HG03460 (cell line): Measurements from ENCODE around the gene CXCL17.

Experiments used
- ATAC-seq: cut with Tn5 transposase; IDR thresholded peaks from one replicate; pipeline ENCODE4 v1.9.1; 2021; ENCODE audit not compliant: unreplicated experiment

Gene CXCL17

DNA sequence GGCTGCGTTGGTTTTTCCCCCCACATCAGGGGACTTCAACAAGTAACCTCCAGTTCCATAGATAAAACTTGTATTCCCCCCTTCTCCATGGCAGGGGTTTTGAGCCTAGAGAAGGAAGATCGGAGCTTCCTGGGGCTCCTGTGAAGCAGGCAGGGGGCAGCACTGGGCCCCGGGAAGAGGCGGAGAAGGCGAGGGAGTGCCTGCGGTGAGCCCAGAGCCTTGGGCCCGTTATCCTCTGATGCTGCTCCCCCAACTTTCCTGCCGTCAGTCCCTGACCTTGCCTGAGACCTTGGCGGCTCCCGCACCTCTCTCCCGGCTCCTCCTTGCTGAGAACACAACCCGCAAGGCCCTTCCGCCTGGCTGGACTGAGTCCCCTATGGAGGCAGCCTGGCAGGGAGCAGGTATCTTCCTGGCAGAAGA lies 18.0 kb downstream of the CXCL17 start:
- no peak for ATAC-seq

DNA sequence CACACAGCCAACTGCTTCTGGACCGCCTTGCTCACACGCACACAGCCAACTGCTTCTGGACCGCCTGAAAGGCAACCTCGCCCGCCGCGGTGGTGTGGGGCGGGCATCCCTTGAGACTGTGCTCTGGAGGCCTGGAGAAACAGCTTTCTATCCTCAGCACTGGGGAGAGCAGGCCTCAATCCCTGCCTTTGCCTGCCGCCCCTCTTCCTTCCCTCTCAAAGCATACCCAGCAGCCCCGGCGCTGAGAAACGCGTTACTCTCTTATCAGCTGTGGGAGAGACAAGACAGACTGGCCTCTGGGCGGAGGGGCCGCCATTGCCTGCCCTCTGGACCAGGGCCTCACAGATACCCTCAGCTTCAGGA lies 18.4 kb downstream of the CXCL17 start:
- no peak for ATAC-seq

DNA sequence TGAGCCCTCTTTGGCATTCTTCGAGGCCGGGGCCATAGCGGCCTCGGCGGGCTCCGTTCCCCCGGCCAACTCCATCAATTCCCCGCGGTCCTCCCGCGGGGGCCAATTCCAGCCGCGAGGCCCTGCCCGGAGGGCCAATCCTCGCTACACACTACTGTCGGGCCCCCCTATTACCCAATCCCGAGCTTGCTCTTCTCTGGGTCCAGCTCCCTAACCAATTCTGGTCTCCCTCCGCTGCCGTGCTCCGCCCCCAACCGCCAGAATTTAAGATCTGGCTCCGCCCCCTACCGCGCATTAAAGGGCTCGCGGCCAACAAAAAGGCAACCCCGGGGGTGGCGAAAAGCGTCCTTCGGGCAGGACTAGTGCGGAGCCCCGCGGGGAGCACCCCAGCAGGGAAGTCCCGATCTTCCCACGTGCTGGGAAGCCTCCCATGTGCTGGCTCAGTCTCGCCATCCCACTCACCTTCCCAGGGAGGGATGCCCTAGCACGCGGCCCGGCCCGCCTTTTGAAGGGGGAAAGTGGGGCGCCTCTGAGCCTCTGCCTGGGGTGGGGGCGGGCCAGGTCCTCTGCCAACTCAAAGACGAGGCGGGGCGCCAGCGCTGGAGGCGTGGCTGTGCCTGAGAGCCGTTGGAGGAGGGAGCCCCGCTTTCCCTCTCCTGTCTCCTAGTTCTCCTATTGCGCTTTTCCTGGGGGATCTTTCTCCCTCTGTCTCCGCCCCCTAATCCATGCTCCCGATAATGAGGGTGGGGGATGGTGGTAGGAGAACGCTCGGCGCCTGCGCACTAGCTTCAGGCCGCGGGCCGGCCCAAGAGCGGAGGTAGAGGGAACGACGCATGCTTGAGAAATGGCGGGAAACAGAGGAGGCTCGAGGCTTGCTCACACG lies 19.0 kb downstream of the CXCL17 start:
- peak; percentile 83 for ATAC-seq

DNA sequence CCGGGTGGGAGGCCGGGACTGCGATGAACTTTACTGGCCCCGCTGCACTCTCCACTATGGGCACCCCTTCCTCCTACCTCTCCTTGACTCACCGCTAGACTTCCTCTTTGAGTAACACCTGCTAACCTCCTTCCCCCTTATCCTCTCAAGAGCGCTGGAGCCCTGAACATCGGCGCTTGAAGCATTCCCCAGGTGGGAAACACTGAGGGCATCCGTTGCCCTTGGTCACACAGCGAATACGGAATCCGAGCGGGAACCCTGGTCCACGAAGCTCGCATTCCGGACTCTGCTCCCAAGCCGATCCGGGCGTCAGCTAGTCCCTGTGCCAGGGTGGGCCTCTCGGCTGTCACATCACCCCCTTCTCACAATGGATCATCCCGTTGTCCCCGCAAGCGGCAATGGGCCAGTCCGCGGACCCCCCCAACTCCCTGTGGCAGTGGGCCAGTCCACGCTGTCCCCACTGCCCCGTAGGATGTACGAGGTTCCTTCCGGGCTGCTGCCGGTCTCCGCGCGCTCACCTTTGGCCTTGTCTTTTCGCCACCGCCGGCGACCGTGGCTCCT lies 19.8 kb downstream of the CXCL17 start:
- peak; percentile 29 for ATAC-seq

DNA sequence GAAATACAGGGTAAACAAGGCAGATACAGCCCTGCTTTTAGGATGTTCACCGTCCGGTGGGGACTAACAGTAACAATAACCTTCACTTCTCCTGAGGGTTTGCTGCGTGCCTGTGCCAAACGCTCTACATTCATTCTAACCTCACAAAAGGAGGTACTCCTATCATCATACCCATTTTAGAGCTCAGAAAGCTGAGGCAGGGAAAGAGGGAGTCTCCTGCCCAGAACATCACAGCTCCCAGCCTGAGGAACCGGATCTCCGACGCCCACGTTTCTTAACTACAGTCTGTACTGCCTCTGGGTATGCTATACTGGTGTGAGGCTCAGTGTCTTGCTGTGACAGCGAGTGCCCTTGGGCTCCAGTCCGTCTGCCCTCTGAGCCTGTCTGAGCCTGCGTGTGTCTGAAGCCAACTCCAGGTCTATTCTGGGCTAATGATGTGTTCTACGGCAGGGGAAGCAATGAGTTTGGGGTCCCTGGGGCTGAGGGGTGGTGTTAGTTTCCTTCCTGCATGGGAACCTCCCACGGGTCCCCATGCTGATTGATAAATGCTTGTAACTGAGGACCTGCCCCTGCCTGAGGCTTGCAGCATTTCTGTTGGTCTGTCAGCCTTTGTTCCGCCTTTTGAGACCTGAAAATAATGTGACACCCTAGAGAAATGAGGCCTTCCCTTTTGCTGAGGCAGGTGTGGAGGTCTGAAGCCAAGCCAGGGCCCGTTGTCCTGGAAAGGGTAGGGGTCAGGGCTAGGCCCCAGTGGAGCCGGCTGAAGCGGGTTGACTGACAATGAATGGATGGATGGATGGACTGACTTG lies 20.4 kb downstream of the CXCL17 start:
- ATAC-seq, result peak; percentile 14

DNA sequence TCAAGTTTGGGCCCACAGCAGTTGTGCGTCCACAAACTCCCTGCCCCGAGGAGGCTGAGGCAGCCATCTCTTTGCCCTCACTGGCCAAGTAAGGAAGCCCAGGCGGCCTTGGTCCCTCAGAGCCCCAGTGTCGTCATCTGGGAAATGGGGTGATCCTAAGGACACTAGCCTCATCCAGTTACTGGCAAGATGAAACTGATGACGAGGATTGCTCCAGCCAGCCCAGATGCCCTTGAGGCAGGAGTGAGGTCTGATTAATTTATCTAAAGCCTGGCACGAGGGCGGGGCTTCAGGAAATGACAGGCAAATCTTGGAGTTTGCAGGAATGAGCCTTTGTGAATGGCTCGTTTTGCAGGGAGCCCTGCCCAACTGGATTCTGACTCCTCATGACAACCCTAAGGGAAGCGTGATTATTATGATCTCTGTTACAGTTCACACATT lies 21.1 kb downstream of the CXCL17 start:
- ATAC-seq, result no peak

DNA sequence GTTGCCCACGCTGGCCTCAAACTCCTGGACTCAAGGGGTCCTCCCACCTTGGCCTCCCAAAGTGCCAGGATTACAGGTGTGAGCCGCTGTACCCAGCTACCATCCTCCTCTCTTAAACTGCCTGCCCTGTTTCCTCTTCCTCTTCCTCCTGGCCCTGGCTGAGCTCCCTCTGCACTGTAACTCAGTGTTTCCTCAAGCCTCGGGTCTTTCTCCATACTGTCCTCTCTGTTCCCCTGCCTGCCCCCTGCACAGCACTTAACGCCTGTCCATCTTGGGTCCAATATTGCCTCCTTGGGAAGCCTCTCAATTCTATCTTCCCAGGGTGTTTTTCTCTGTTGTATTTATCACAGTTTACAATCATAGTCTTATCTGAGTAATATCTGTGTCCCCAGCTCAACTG lies 21.6 kb downstream of the CXCL17 start:
- no peak for ATAC-seq

DNA sequence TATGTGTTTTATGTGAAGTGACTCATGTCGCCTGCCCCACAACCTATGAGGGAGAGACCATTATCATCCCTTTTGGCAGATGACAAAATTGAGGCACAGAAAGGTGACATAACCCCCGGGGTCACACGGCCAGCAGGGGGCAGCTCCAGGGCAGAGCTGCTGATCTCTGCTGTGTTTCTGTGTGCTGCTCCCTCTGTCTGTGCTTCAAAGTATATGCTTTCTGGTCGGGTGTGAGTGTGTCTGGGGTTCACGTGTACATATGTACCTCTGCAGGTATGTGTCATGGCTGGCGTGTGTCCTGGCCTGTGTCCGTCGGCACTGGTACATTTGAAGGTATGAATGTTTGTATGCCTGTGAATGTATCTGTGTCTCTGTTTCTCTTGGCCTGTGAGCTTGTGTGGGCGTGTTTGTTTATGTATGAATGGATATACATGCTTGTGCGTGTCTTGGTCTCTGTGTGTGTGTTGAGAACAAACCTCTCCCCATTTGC lies 22.6 kb downstream of the CXCL17 start:
- no peak for ATAC-seq

DNA sequence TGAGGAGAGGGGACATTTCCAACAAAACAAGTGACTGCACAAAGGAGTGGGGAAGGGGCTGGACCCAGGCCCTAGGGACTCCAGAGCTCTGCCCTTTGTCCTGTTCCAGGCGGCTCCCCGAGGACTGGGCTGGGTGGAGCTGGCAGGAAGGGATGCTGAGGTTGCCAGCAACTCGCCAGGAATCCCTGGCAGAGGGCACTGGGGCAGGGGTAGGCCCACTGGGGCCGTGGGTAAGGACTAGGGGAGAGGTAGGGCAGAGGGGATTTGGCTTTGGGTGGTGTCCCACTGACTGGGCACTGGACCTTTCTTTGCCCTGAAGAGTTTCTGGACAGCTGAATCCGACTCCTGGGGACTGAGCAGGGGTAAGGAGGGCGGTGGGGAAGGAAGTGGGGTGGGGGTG lies 23.4 kb downstream of the CXCL17 start:
- ATAC-seq, result no peak

DNA sequence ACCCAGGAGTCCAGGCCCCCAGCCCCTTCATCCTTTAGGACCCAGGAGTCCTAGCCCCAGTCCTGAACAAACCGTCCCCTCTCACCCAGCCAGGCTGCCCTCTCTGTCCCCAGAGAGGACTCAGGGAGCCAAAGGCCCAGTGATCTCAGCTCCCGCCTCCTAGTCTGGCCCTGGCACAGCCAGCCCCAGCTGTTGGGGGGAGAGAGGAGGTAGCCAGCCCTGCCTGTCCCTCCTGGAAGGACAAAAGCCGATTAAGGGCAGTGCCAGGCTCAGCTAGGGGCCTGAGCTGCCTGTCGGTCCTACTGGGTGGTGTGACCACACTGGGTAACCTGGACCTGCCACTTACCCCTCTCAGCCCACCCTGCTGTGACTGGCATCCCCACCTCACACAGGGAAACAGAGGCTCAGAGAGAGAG lies 30.1 kb downstream of the CXCL17 start:
- no peak for ATAC-seq

DNA sequence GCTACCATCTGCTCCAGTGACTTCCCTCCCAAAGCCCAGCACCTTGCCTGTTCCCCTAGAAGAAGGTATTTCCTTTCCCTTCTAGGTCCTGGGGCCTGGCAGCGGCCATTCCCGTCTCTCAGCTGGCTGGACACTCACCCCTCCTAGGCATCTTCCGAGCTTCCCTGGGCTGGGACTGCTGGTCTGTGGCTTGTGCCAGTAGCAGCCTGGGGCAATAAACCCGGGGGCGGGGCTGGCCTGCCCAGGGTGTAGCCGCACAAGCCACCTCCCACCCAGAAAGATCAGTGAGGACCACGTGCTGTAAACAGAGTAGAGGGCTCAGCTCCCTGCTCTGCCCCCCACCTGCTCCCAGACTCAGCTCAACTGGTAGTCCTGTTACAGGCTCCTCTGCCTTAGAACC lies 30.5 kb downstream of the CXCL17 start:
- ATAC-seq, result no peak

DNA sequence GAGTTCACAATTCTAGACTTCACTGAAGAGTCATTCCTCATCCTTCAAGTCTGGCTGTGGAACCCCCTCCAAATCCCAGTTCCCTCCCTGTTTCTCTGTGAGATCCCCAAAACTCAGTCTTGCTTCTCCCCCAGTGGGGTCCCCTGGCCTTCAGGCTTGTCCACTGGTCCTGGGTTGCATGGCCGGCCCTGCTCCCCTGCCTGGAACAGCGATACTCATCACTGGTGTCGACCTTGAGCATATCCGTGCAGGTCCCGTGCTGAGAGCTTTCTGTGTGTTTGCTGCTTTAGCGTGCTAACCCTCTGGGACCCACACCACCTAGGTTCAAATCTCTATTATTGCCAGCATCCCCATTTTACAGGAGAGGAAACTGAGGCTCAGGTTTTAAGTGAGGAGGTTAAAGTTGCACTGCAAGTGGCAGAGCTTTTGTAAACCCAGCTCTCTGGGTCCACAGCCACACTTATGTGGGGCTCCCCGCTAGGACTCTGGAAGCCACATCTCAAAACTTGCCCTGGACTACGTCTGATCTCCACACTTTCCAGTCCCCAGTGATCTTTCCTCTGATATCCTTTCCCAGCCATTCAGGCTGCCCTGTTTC lies 31.1 kb downstream of the CXCL17 start:
- ATAC-seq, result no peak

DNA sequence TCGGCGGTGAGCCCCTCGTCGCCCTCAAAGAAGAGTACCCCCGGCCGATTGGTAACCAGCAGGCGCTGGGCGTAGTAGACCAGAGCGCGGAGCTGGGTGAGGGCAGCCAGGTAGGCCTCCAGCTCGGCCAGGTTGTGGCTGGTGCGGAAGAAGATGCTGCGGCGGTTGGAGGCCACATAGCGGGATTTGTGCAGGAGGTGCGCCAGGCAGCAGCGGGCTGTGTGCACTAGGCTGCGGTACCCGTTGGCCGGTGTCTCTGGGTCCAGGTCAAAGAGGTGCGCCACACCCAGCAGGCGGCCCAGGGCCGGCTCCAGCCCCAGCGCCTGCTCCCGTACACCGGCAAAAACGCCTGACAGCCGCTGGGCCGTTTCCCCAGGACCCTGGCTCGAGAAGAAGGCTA lies 32.4 kb downstream of the CXCL17 start:
- ATAC-seq, result no peak

DNA sequence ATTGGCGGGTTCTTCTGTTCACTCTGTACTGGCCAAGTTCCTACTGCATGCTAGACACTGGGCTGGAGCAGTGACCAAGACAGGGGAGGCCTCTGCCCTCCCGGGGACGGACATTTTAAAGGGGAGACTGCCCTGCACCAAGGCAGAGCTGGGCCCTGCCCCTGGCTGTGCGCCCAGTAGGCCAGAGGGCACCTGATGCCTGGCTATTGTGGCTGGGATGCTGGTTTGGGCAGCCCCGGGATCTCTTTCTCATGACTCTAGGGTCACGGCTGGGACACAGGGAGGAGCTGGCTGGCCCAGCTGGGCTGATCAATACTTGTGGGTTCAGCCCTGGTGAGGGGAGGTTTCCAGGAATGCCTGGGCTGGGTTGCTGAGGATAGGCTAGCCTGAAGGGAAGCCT lies 33.3 kb downstream of the CXCL17 start:
- no peak for ATAC-seq

DNA sequence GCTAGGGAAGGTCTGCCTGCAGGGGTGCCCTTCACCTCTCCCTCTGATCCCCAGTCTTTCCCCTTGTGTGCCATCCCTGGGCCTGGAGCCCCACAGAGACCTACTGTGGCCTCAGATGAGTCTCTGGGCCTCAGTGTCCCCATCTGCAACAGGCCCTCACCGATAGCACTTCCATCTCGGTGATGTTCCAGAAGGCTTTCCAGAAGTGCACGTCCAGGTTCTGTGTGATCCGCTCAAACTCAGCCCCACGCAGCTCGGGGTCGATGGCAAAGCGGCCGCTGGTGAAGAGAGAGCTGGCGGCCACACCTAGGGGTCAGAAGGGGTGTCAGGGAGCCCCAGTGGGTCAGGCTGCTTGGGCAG lies 35.0 kb downstream of the CXCL17 start:
- no peak for ATAC-seq

DNA sequence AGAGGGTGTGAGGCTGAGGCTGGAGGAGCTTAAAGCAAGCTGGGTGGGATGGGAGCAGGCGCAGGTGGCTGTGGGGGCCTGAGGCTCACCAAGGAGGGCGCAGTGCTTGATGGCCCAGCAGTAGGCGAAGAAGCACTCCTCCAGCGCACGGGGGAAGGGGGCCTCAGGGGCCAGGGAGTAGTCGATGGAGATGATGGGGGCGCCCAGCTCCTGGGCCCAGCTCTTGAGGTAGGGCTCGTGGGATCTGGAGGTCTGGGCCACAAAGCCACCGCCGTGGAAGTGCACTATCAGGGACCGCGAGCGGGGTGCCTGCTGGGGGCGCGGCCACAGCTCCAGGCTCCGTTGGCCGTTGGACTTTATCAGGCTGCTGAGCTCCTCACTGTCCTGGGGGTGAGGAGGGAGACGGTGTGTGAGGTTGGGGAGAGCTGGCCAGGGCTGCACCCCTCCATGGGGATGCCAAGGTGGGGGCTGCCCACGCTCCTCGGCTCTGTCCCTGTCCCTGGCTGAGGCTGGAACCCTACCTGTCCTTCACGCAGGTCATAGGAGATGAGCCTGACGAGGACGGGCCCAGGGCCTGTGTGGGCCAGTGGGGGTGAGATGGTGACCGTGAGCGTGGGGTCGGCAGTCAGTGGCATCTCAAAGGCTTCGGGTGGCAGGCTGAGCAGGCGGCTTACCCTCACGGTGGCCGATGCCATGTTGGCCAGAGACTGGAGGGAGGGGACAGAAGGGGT lies 35.5 kb downstream of the CXCL17 start:
- ATAC-seq, result no peak

DNA sequence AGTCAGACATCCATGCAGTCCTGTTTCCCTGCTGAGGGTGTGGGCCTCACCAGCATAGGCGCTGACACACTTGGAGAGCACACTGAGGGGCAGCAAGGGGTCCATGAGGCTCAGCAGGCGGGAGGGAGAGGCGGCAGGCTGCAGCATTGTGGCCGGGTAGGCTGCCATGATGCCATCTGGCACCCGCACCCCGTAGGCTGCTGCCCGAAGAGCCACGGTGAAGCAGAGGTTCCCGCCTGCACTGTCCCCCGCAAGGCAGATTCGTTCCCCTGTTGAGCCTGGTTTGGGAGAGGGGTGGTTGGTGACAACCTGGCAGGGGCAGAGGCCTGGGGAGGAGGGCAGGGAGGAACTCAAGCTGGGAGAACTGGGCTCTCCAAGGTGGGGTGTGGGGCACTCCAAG lies 36.6 kb downstream of the CXCL17 start:
- ATAC-seq, result no peak

DNA sequence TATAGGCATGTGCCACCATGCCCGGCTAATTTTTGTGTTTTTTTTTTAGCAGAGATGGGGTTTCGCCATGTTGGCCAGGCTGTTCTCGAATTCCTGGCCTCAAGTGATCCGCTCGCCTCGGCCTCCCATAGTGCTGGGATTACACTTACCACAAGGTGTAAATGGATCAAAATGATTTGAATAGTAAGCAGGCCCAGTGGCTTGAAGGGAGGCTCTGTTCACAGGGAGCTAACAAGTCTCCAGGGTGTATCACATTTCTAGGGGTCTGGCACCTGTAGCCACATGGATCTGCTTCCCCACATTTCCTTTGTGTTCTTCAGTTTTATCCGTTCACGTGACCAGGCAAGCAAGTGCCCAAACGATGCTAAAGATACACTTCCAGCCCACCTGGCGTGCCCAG lies 39.2 kb downstream of the CXCL17 start:
- ATAC-seq, result no peak

DNA sequence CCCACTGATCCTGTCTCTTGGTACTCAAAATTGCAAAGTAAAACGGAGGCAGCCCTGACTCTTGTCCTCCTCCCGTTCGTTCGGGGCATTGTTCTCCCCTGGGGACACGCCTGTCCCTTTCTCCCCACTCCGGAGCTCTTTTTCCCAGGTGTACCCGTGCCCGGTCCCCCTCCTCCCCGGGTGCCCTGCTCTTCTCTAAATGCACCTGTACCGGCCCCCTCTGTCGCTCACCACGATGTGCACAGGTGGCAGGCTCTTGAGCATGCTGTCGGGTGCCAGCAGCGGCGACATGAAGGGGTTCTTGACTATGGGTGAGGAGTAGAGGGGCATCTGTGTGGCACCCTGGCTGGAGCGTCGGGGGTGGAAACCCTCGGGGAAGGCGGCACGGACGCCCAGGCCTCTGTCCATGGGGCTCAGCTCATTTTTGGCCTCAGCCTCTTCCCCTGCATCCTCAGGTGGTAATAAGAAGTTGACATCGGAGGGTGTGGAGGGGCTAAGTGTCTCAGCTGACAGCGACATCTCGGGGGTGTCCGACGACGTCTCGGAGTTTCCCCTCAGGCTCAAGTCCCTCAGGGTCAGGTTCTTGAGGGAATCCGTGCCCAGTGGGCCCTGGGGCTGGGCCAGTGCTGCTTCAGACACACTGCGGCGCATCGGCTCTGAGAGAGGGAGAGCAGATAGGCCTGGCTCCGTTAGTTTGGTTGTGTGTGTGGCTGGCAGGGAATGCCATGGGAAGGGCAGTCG lies 40.2 kb downstream of the CXCL17 start:
- no peak for ATAC-seq
